HUES64 (cell line): Measurements from ENCODE around the gene GRIP2.

Experiments
- H3K27ac ChIP-seq: 2 replicates; pipeline ENCODE4 v1.7.0; 2013; ENCODE audit warnings: low read depth, low read length, inconsistent platforms
- H3K27me3 ChIP-seq: 2 replicates; pipeline ENCODE4 v1.6.1; 2013; ENCODE audit warnings: mild to moderate bottlenecking, low read length; ENCODE audit not compliant: insufficient read depth
- H3K36me3 ChIP-seq: 2 replicates; pipeline ENCODE4 v1.6.1; 2013; ENCODE audit warnings: mild to moderate bottlenecking, low read length; ENCODE audit not compliant: insufficient read depth
- H3K4me1 ChIP-seq: 2 replicates; pipeline ENCODE4 v1.6.1; 2013; ENCODE audit warnings: mild to moderate bottlenecking, low read length, moderate library complexity; ENCODE audit not compliant: insufficient read depth
- H3K4me3 ChIP-seq: 2 replicates; pipeline ENCODE4 v1.5.1; 2013; ENCODE audit warnings: mild to moderate bottlenecking, low read length, moderate library complexity
- H3K9ac ChIP-seq: 2 replicates; pipeline ENCODE4 v1.6.1; 2013; ENCODE audit warnings: mild to moderate bottlenecking, low read depth, low read length
- H3K9me3 ChIP-seq: 2 replicates; pipeline ENCODE4 v1.6.1; 2013; ENCODE audit warnings: low read depth, low read length; ENCODE audit not compliant: insufficient read depth
- WGBS: fragments of 150-250, 120-280 bp; methylation state at CpG from one replicate; pipeline ENCODE4 v1.1.7; 2013; ENCODE audit warnings: missing lambda C conversion rate; 5-methylcytosine and 5-hydroxymethylcytosine counted together

The GRIP2 gene

GRCh38 chr3:14538451-14539088 lies 1.6 kb downstream of the GRIP2 start:
- Histone ChIP-seq H3K27ac (no peak overlapping the region), H3K9ac (no peak overlapping the region), H3K36me3 (no peaks in the 10 kb centered on the region), H3K4me1 (peaks cover 16% of the 10 kb centered on the region), H3K4me3 (no peak overlapping the region), H3K9me3 (no peaks in the 10 kb centered on the region), H3K27me3 (no peaks in the 10 kb centered on the region)
- WGBS = 94% methylated on average over 3 of the region's 3 CpGs

GRCh38 chr3:14537590-14538450 lies 2.3 kb downstream of the GRIP2 start:
- Histone ChIP-seq H3K9ac (no peak overlapping the region), H3K27ac (no peak overlapping the region)

GRCh38 chr3:14536837-14537589 lies 3.1 kb downstream of the GRIP2 start:
- no peaks in the 10 kb centered on the region for H3K9me3 ChIP-seq
- 90% methylated on average over 12 of the region's 12 CpGs for WGBS
- no peak overlapping the region for H3K4me3 ChIP-seq
- H3K9ac ChIP-seq = no peak overlapping the region
- H3K27ac ChIP-seq = no peak overlapping the region
- H3K4me1 ChIP-seq = peaks cover 24% of the 10 kb centered on the region
- no peaks in the 10 kb centered on the region for H3K36me3 ChIP-seq
- no peaks in the 10 kb centered on the region for H3K27me3 ChIP-seq

More at GRCh38 chr3:14537590-14538450, 2.3 kb downstream of the GRIP2 start:
- H3K9me3 ChIP-seq = no peaks in the 10 kb centered on the region
- 86% methylated on average over 10 of the region's 10 CpGs for WGBS
- H3K36me3 ChIP-seq = no peaks in the 10 kb centered on the region
- no peak overlapping the region for H3K4me3 ChIP-seq
- H3K27me3 ChIP-seq = no peaks in the 10 kb centered on the region
- peaks cover 23% of the 10 kb centered on the region for H3K4me1 ChIP-seq

GRCh38 chr3:14536055-14536815 lies 3.9 kb downstream of the GRIP2 start:
- H3K27ac ChIP-seq = no peak overlapping the region
- H3K9me3 ChIP-seq = no peaks in the 10 kb centered on the region
- no peak overlapping the region for H3K4me3 ChIP-seq
- peaks cover 30% of the 10 kb centered on the region for H3K4me1 ChIP-seq
- H3K9ac ChIP-seq = no peak overlapping the region
- no peaks in the 10 kb centered on the region for H3K27me3 ChIP-seq
- WGBS = 89% methylated on average over 10 of the region's 10 CpGs
- no peaks in the 10 kb centered on the region for H3K36me3 ChIP-seq

GRCh38 chr3:14535616-14536015 lies 4.5 kb downstream of the GRIP2 start:
- peaks cover 30% of the 10 kb centered on the region for H3K4me1 ChIP-seq
- no peaks in the 10 kb centered on the region for H3K27me3 ChIP-seq
- H3K9me3 ChIP-seq = no peaks in the 10 kb centered on the region
- H3K4me3 ChIP-seq = no peak overlapping the region
- H3K9ac ChIP-seq = no peak overlapping the region
- H3K36me3 ChIP-seq = no peaks in the 10 kb centered on the region
- 78% methylated on average over 6 of the region's 6 CpGs for WGBS
- no peak overlapping the region for H3K27ac ChIP-seq

GRCh38 chr3:14534516-14535191 lies 5.5 kb downstream of the GRIP2 start:
- peaks cover 30% of the 10 kb centered on the region for H3K4me1 ChIP-seq
- no peaks in the 10 kb centered on the region for H3K27me3 ChIP-seq
- H3K9me3 ChIP-seq = 0 out of 2 replicates have a peak, but pooled peaks cover 2% of the 10 kb centered on the region
- 0 out of 2 replicates have a peak overlapping the region, but pooled peaks have one; percentile 9 for H3K9ac ChIP-seq
- peak overlapping the region; percentile 3; the same call in 1 of the 2 replicates for H3K4me3 ChIP-seq
- 15% methylated on average over 20 of the region's 20 CpGs for WGBS
- no peaks in the 10 kb centered on the region for H3K36me3 ChIP-seq
- peak overlapping the region; percentile 67; the same call in 1 of the 2 replicates for H3K27ac ChIP-seq

GRCh38 chr3:14533457-14533958 lies 6.6 kb downstream of the GRIP2 start:
- H3K36me3 ChIP-seq = no peaks in the 10 kb centered on the region
- H3K4me1 ChIP-seq = peaks cover 30% of the 10 kb centered on the region
- 86% methylated on average over 14 of the region's 14 CpGs for WGBS
- H3K27ac ChIP-seq = no peak overlapping the region
- H3K4me3 ChIP-seq = no peak overlapping the region
- H3K27me3 ChIP-seq = no peaks in the 10 kb centered on the region
- H3K9me3 ChIP-seq = 0 out of 2 replicates have a peak, but pooled peaks cover 2% of the 10 kb centered on the region
- no peak overlapping the region for H3K9ac ChIP-seq

GRCh38 chr3:14532691-14533456 lies 7.3 kb downstream of the GRIP2 start:
- no peaks in the 10 kb centered on the region for H3K36me3 ChIP-seq
- H3K4me3 ChIP-seq = no peak overlapping the region
- no peak overlapping the region for H3K9ac ChIP-seq
- H3K27me3 ChIP-seq = no peaks in the 10 kb centered on the region
- WGBS = 33% methylated on average over 20 of the region's 20 CpGs
- H3K9me3 ChIP-seq = 0 out of 2 replicates have a peak, but pooled peaks cover 2% of the 10 kb centered on the region
- peaks cover 30% of the 10 kb centered on the region for H3K4me1 ChIP-seq
- no peak overlapping the region for H3K27ac ChIP-seq

- Histone ChIP-seq H3K4me1 (peaks cover 30% of the 10 kb centered on the region), H3K36me3 (no peaks in the 10 kb centered on the region), H3K9me3 (0 out of 2 replicates have a peak, but pooled peaks cover 2% of the 10 kb centered on the region), H3K4me3 (no peak overlapping the region), H3K9ac (no peak overlapping the region), H3K27ac (no peak overlapping the region), H3K27me3 (no peaks in the 10 kb centered on the region)
- 91% methylated on average over 17 of the region's 17 CpGs for WGBS
Measured at GRCh38 chr3:14531856-14532395, 8.2 kb downstream of the GRIP2 start.
